Gastroesophageal sphincter (tissue), 3 donors: ENCODE results near the gene PSMD7.

Experiments used
- EP300 ChIP-seq: sonication (generic); formaldehyde crosslinking; IDR thresholded peaks from one replicate; pipeline ENCODE4 v1.6.1; 2017; ENCODE audit warnings: antibody characterized with exemption, mild to moderate bottlenecking
- POLR2A ChIP-seq, 2 donors: fragments of 450-650 bp; IDR thresholded peaks; one replicate each; pipeline ENCODE4 v1.6.1; 2017; ENCODE audit warnings: antibody characterized with exemption in 2 of 2, mild to moderate bottlenecking in 2 of 2, moderate library complexity in 1 of 2
- POLR2AphosphoS5 ChIP-seq: sonication (generic); formaldehyde crosslinking; IDR thresholded peaks from one replicate; pipeline ENCODE4 v1.6.1; 2017; ENCODE audit warnings: antibody characterized with exemption
- TF ChIP-seq, protein P1 (sequence below), 4 experiments: fragments of 200-600 bp in 2 of 4; fragments of 450-650 bp in 2 of 4; sonication (generic) in 1 of 4; IDR thresholded peaks; one replicate each; pipeline ENCODE4 v1.5.1; 2017 to 2019; ENCODE audit warnings: antibody characterized with exemption in 4 of 4, mild to moderate bottlenecking in 2 of 4, moderate library complexity in 2 of 4

DNA sequence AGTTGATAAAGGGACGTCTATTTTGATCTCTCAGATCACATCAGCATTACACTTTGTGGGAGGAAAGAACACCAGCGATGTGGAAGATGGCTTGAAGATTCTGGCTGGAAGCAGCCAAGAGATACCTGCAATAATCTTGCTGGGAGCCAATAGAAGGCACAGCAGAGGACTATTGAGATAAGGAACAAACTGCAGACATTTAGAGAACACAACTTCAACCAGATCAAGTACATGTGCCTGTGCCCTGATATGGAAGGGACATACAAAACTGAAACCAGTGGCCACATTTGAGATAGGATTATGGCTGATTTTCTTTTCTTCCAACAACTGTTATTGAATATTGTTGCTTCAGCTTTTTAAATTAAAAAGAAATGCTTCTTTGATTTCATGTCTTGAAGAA is 18.6 kb upstream of the PSMD7 start:
- TF ChIP-seq, protein P1, sequence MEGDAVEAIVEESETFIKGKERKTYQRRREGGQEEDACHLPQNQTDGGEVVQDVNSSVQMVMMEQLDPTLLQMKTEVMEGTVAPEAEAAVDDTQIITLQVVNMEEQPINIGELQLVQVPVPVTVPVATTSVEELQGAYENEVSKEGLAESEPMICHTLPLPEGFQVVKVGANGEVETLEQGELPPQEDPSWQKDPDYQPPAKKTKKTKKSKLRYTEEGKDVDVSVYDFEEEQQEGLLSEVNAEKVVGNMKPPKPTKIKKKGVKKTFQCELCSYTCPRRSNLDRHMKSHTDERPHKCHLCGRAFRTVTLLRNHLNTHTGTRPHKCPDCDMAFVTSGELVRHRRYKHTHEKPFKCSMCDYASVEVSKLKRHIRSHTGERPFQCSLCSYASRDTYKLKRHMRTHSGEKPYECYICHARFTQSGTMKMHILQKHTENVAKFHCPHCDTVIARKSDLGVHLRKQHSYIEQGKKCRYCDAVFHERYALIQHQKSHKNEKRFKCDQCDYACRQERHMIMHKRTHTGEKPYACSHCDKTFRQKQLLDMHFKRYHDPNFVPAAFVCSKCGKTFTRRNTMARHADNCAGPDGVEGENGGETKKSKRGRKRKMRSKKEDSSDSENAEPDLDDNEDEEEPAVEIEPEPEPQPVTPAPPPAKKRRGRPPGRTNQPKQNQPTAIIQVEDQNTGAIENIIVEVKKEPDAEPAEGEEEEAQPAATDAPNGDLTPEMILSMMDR (IDR thresholded peaks at IDR 0.05) = no peak
- TF ChIP-seq POLR2A (IDR thresholded peaks at IDR 0.05) (no peak), POLR2AphosphoS5 (no peak), EP300 (no peak)
